K562 (cell line): Measurements from ENCODE around the gene SART1. TPM values are rescaled to one million over a fixed set of nuclear protein-coding genes. Genes with fewer than 3 reads are reported as not detected.

Experiments used
- ATF3 ChIP-seq, 2 experiments: fragments of 450-650 bp in 1 of 2; sonication (generic) in 1 of 2; formaldehyde crosslinking in 1 of 2; IDR thresholded peaks in 1 of 2; conservative IDR thresholded peaks in 1 of 2; 2 replicates each; pipeline versions ENCODE4 v1.6.1 to v1.8.1; 2016 to 2023; ENCODE audit warnings: mild to moderate bottlenecking in 2 of 2, moderate library complexity in 2 of 2, inconsistent platforms in 1 of 2, missing genetic modification reagents in 1 of 2
- BHLHE40 ChIP-seq: IDR thresholded peaks from 2 replicates; pipeline ENCODE4 v1.6.1; 2011; ENCODE audit warnings: low read length, improper control_type of control experiment
- C11orf30 ChIP-seq: fragments of 450-650 bp; IDR thresholded peaks from 2 replicates; pipeline ENCODE4 v1.6.1; 2016; ENCODE audit warnings: low read depth, mild to moderate bottlenecking
- CBX1 ChIP-seq: sonication (generic); IDR thresholded peaks from 2 replicates; pipeline ENCODE4 v1.6.1; 2016; ENCODE audit warnings: antibody characterized with exemption, low read depth, mild to moderate bottlenecking
- CBX3 ChIP-seq, 2 experiments: IDR thresholded peaks; 1 replicate in 1 of 2; 2 replicates in 1 of 2; pipeline ENCODE4 v1.6.1; 2012; ENCODE audit warnings: inconsistent platforms in 2 of 2, low read length in 2 of 2, borderline replicate concordance in 1 of 2, control low read depth in 1 of 2
- CCNT2 ChIP-seq: IDR thresholded peaks from 2 replicates; pipeline ENCODE4 v1.6.1; 2011; ENCODE audit warnings: borderline replicate concordance, low read depth, mild to moderate bottlenecking, moderate library complexity, mixed read lengths, low read length; ENCODE audit not compliant: insufficient read length; ENCODE audit errors: extremely low read depth
- DLX4 ChIP-seq: fragments of 250-450 bp; sonication (Bioruptor Pico); IDR thresholded peaks from 2 replicates; pipeline ENCODE4 v1.6.1; 2021; ENCODE audit warnings: mild to moderate bottlenecking
- FOS ChIP-seq: IDR thresholded peaks from 3 replicates; pipeline ENCODE4 v1.6.1; 2011; ENCODE audit not compliant: insufficient read length; ENCODE audit errors: extremely low read depth
- HMGN3 ChIP-seq: IDR thresholded peaks from 2 replicates; pipeline ENCODE4 v1.6.1; 2011; ENCODE audit warnings: borderline replicate concordance, low read depth, mild to moderate bottlenecking, mixed read lengths, low read length; ENCODE audit not compliant: insufficient read length; ENCODE audit errors: extremely low read depth
- MAFG ChIP-seq: fragments of 450-650 bp; conservative IDR thresholded peaks from 2 replicates; pipeline ENCODE4 v1.6.1; 2016; ENCODE audit warnings: missing genetic modification characterization, missing compliant biosample characterization
- MAFK ChIP-seq: IDR thresholded peaks from 2 replicates; pipeline ENCODE4 v1.6.1; 2011; ENCODE audit warnings: low read length, improper control_type of control experiment
- PHTF2 ChIP-seq: fragments of 250-450 bp; sonication (Bioruptor Pico); IDR thresholded peaks from 2 replicates; pipeline ENCODE4 v1.5.0; 2021; ENCODE audit warnings: mild to moderate bottlenecking
- RBM22 ChIP-seq: fragments of 200-400 bp; formaldehyde crosslinking; IDR thresholded peaks from 2 replicates; pipeline ENCODE4 v1.6.1; 2018; ENCODE audit warnings: low read length, low read depth; ENCODE audit not compliant: poor library complexity, severe bottlenecking
- SMARCA4 ChIP-seq: fragments of 450-650 bp; IDR thresholded peaks from 2 replicates; pipeline ENCODE4 v1.6.1; 2016
- TFAM ChIP-seq: fragments of 250-450 bp; sonication (Bioruptor Pico); conservative IDR thresholded peaks from 2 replicates; pipeline ENCODE4 v1.5.0; 2021; ENCODE audit warnings: mild to moderate bottlenecking, moderate library complexity
- THAP12 ChIP-seq: fragments of 250-450 bp; sonication (Bioruptor Pico); IDR thresholded peaks from 2 replicates; pipeline ENCODE4 v1.9.0; 2021; ENCODE audit warnings: mild to moderate bottlenecking, inconsistent platforms
- XRCC4 ChIP-seq: IDR thresholded peaks from one replicate; pipeline ENCODE4 v1.6.1; 2011; ENCODE audit not compliant: insufficient read depth, insufficient read length; ENCODE audit errors: extremely low read depth
- ZKSCAN1 ChIP-seq: fragments of 150-350 bp; IDR thresholded peaks from 2 replicates; pipeline ENCODE4 v1.6.1; 2016; ENCODE audit warnings: low read depth, low read length
- ZNF316 ChIP-seq: fragments of 450-650 bp; IDR thresholded peaks from 2 replicates; pipeline ENCODE4 v1.6.1; 2016
- ZNF518B ChIP-seq: fragments of 250-450 bp; sonication (Bioruptor Pico); IDR thresholded peaks from 2 replicates; pipeline ENCODE4 v1.5.0; 2021; ENCODE audit warnings: mild to moderate bottlenecking, moderate library complexity
- polyA plus RNA-seq, 8 experiments: library from polyadenylated mRNA; depleted of rRNA in 4 of 8; stranded (reverse) in 5 of 8; unstranded in 3 of 8; fragments of >200 nt; fragmentation: Nextera tagmentation in 2 of 8; fragmentation: Illumina TruSeq in 1 of 8; extraction: Ambion mirVana in 2 of 8; extraction: Trizol in 1 of 8; gene quantifications; 2 replicates each; pipeline versions ENCODE4 v1.2.1 to v1.2.3, GENCODE V29; 2011 to 2014; ENCODE audit warnings: inconsistent platforms in 1 of 8, missing spikeins in 1 of 8
- total RNA-seq, 7 experiments: library from RNA; depleted of rRNA in 6 of 7; stranded (reverse); fragments of >200 nt in 6 of 7; fragmentation: Illumina TruSeq in 2 of 7; extraction: Trizol in 2 of 7; gene quantifications; 2 replicates each; pipeline versions ENCODE4 v1.2.1 to v1.2.3, GENCODE V29; 2011 to 2021; ENCODE audit warnings: low replicate concordance in 1 of 7

SART1 gene
- total and polyA plus RNA-seq, 9 of the 15 experiments (the other 6 are each of a cell fraction or from before 2014, with no cell fraction given): 4.8 to 84.1 (median 31.7) TPM

GRCh38 chr11:65915821-65916251, 45.7 kb upstream of the SART1 start (continued):
- TF ChIP-seq ATF3 (IDR thresholded peaks at IDR 0.05) (peak; percentile 81), ATF3 (CRISPR knock-in tag; conservative IDR thresholded peaks at IDR 0.05) (no peak), MAFG (tag) (peak; percentile 24; the same call in 1 of the 2 replicates), CBX3 (IDR thresholded peaks at IDR 0.05; ENCODE audit: borderline replicate concordance in 1 of 2, low read length in 2 of 2) (no peak), PHTF2 (no peak), BHLHE40 (peak; percentile 90), ZKSCAN1 (peak; percentile 46; the same call in 1 of the 2 replicates), C11orf30 (peak; percentile 73), FOS (peak; percentile 14), XRCC4 (no peak), MAFK (peak; percentile 45; the same call in 1 of the 2 replicates), CBX1 (no peak), CCNT2 (peak; percentile 24), DLX4 (no peak), TFAM (CRISPR knock-in tag) (no peak), ZNF316 (peak; percentile 60), ZNF518B (no peak), HMGN3 (peak; percentile 50), SMARCA4 (peak; percentile 51; the same call in 1 of the 2 replicates), THAP12 (CRISPR knock-in tag) (no peak), RBM22 (peak; percentile 45)
